Large intestine (tissue), 3 donors: ENCODE data around the gene GM2A. TPM values are rescaled to one million over a fixed set of nuclear protein-coding genes. Genes with fewer than 3 reads are reported as not detected.

Experiments
- DNase-seq, 2 donors: peaks; one replicate each; pipeline versions ENCODE4 v3.0.0 to v3.0.0-alpha.2; 2013
- H3K27ac ChIP-seq: one replicate; pipeline ENCODE4 v1.5.1; 2013; ENCODE audit warnings: low read length
- H3K27me3 ChIP-seq: 2 replicates; pipeline ENCODE4 v1.6.1; 2013; ENCODE audit warnings: low read length; ENCODE audit not compliant: control insufficient read depth, insufficient read depth
- H3K36me3 ChIP-seq: 2 replicates; pipeline ENCODE4 v1.6.1; 2013; ENCODE audit warnings: low read length; ENCODE audit not compliant: control insufficient read depth, insufficient read depth
- H3K4me1 ChIP-seq: one replicate; pipeline ENCODE4 v1.6.1; 2013; ENCODE audit warnings: low read length; ENCODE audit not compliant: control insufficient read depth, insufficient read depth
- H3K4me3 ChIP-seq: one replicate; pipeline ENCODE4 v1.5.1; 2013; ENCODE audit warnings: low read length
- H3K9me3 ChIP-seq: one replicate; pipeline ENCODE4 v1.6.1; 2013; ENCODE audit warnings: mild to moderate bottlenecking, low read depth, low read length, moderate library complexity; ENCODE audit not compliant: control insufficient read depth
- WGBS: methylation state at CpG from one replicate; pipeline ENCODE4 v1.1.5; 2013; ENCODE audit warnings: low lambda C conversion rate; ENCODE audit not compliant: insufficient coverage; 5-methylcytosine and 5-hydroxymethylcytosine counted together
- polyA plus RNA-seq: library from polyadenylated mRNA; unstranded; fragments of 120-200 nt; gene quantifications from one replicate; pipeline ENCODE4 v1.2.1, GENCODE V29; 2013

GM2A gene
- polyA plus RNA-seq, 1 donor, result 18.7 TPM

GRCh38 chr5:151216781-151217180, 36.2 kb upstream of the GM2A start:
- no peak overlapping the region for H3K27ac ChIP-seq
- no peaks in the 10 kb centered on the region for H3K27me3 ChIP-seq
- H3K4me3 ChIP-seq, result no peak overlapping the region
- WGBS, result 72% methylated on average over 2 of the region's 5 CpGs
- DNase-seq, result no peak
- H3K36me3 ChIP-seq, result no peaks in the 10 kb centered on the region
- peaks cover 27% of the 10 kb centered on the region for H3K4me1 ChIP-seq
- H3K9me3 ChIP-seq, result no peaks in the 10 kb centered on the region

- 100% methylated on average over 2 of the region's 6 CpGs for WGBS
- Histone ChIP-seq H3K27me3 (no peaks in the 10 kb centered on the region), H3K27ac (no peak overlapping the region), H3K36me3 (no peaks in the 10 kb centered on the region), H3K4me3 (no peak overlapping the region), H3K9me3 (no peaks in the 10 kb centered on the region), H3K4me1 (peaks cover 40% of the 10 kb centered on the region)
- DNase-seq, result no peak
These were observed 34.8 kb upstream of the GM2A start for GRCh38 chr5:151218177-151218576.

GRCh38 chr5:151219138-151219537, 33.8 kb upstream of the GM2A start:
- Histone ChIP-seq H3K4me1 (peaks cover 35% of the 10 kb centered on the region), H3K4me3 (no peak overlapping the region), H3K36me3 (no peaks in the 10 kb centered on the region), H3K27me3 (no peaks in the 10 kb centered on the region), H3K27ac (no peak overlapping the region), H3K9me3 (no peaks in the 10 kb centered on the region)
- DNase-seq, result no peak
- 65% methylated on average over 2 of the region's 9 CpGs for WGBS

- peaks cover 29% of the 10 kb centered on the region for H3K4me1 ChIP-seq
- 100% methylated on average over 1 of the region's 7 CpGs for WGBS
- DNase-seq, result no peak
- H3K9me3 ChIP-seq, result no peaks in the 10 kb centered on the region
- no peaks in the 10 kb centered on the region for H3K27me3 ChIP-seq
- no peak overlapping the region for H3K4me3 ChIP-seq
- H3K27ac ChIP-seq, result no peak overlapping the region
- H3K36me3 ChIP-seq, result no peaks in the 10 kb centered on the region
These were observed 33.2 kb upstream of the GM2A start for GRCh38 chr5:151219789-151220188.

- Histone ChIP-seq H3K4me3 (no peak overlapping the region), H3K9me3 (no peaks in the 10 kb centered on the region), H3K4me1 (peaks cover 26% of the 10 kb centered on the region), H3K27me3 (no peaks in the 10 kb centered on the region), H3K36me3 (no peaks in the 10 kb centered on the region), H3K27ac (no peak overlapping the region)
- WGBS, result 60% methylated on average over 1 of the region's 3 CpGs
- DNase-seq, result peak in 1 of 2 donors; percentile 29
These were observed 31.4 kb upstream of the GM2A start for GRCh38 chr5:151221574-151221973.

GRCh38 chr5:151222054-151222789, 30.8 kb upstream of the GM2A start:
- H3K27ac ChIP-seq, result peak overlapping the region; percentile 76
- no peaks in the 10 kb centered on the region for H3K36me3 ChIP-seq
- peaks cover 26% of the 10 kb centered on the region for H3K4me1 ChIP-seq
- peak overlapping the region; percentile 88 for H3K4me3 ChIP-seq
- H3K27me3 ChIP-seq, result no peaks in the 10 kb centered on the region
- H3K9me3 ChIP-seq, result no peaks in the 10 kb centered on the region
- DNase-seq, result no peak
- WGBS, result no CpG with 5 or more reads among the region's 6 CpGs

- DNase-seq, result peak in 1 of 2 donors; percentile 80
- no CpG with 5 or more reads among the region's 4 CpGs for WGBS
- peaks cover 22% of the 10 kb centered on the region for H3K4me1 ChIP-seq
These were observed 30.1 kb upstream of the GM2A start for GRCh38 chr5:151222790-151223446.

GRCh38 chr5:151223447-151224264, 29.3 kb upstream of the GM2A start, which contains the start of gene CCDC69:
CCDC69 (minus strand) TSS chr5:151224092; CDS start chr5:151223970, 122 bp downstream.
- Histone ChIP-seq H3K4me1 (peaks cover 21% of the 10 kb centered on the region), H3K27ac (peak within 1 kb of the TSS; percentile 76), H3K9me3 (no peaks in the 10 kb centered on the region), H3K36me3 (no peaks in the 10 kb centered on the region), H3K27me3 (no peaks in the 10 kb centered on the region), H3K4me3 (peak within 1 kb of the TSS; percentile 88)
- peak; percentile 69 to 89 for DNase-seq
- no CpG with 5 or more reads among the region's 58 CpGs for WGBS

More at GRCh38 chr5:151222790-151223446, 30.1 kb upstream of the GM2A start:
- H3K9me3 ChIP-seq, result no peaks in the 10 kb centered on the region
- H3K27me3 ChIP-seq, result no peaks in the 10 kb centered on the region
- H3K36me3 ChIP-seq, result no peaks in the 10 kb centered on the region
- peak overlapping the region; percentile 88 for H3K4me3 ChIP-seq
- H3K27ac ChIP-seq, result peak overlapping the region; percentile 76

GRCh38 chr5:151224372-151224771, 28.6 kb upstream of the GM2A start:
- no peaks in the 10 kb centered on the region for H3K9me3 ChIP-seq
- peaks cover 21% of the 10 kb centered on the region for H3K4me1 ChIP-seq
- H3K4me3 ChIP-seq, result peak overlapping the region; percentile 88
- H3K27me3 ChIP-seq, result no peaks in the 10 kb centered on the region
- WGBS, result no CpG with 5 or more reads among the region's 6 CpGs
- DNase-seq, result no peak
- no peaks in the 10 kb centered on the region for H3K36me3 ChIP-seq
- H3K27ac ChIP-seq, result peak overlapping the region; percentile 76

GRCh38 chr5:151225071-151225470, 27.9 kb upstream of the GM2A start:
- Histone ChIP-seq H3K36me3 (no peaks in the 10 kb centered on the region), H3K9me3 (no peaks in the 10 kb centered on the region), H3K4me3 (no peak overlapping the region), H3K27me3 (no peaks in the 10 kb centered on the region), H3K4me1 (peaks cover 21% of the 10 kb centered on the region), H3K27ac (no peak overlapping the region)
- 100% methylated on average over 1 of the region's 4 CpGs for WGBS
- no peak for DNase-seq
